Measurements from ENCODE around the gene TMEM8B. TPM values are rescaled to one million over a fixed set of nuclear protein-coding genes. Genes with fewer than 3 reads are reported as not detected.

The TMEM8B gene
- total and polyA plus RNA-seq, 10 of the 15 experiments (the other 5 are each of a cell fraction or from before 2014, with no cell fraction given): 0.19 to 7.6 (median 2.5) TPM

- BruUV-seq (replicated peaks): TSS peak; percentile 82
- no peaks in the 10 kb centered on the region for H3K9me3 ChIP-seq (replicated peaks; ENCODE audit: control insufficient read depth, insufficient read depth, low read length)
- DNase-seq (ENCODE audit: low read depth, low spot score): no peak
- H4K20me1 ChIP-seq (ENCODE audit: control insufficient read depth, insufficient read depth): no peaks in the 10 kb centered on the region
- H3K79me2 ChIP-seq (ENCODE audit: control insufficient read depth, insufficient read depth, low read length): peaks cover 3% of the 10 kb centered on the region
- 5% methylated on average over 29 of the region's 29 CpGs for WGBS (ENCODE audit: insufficient coverage, insufficient replicate concordance, low lambda C conversion rate, missing lambda C conversion rate)
- no peaks in the 10 kb centered on the region; a peak in 1 of 4 replicates for H3K27me3 ChIP-seq (replicated peaks in 1 of 2; ENCODE audit: control insufficient read depth in 2 of 2, insufficient read depth in 2 of 2, low read length in 1 of 2)
- SMC1A ChIA-PET (ENCODE audit: uncharacterized antibody, unreplicated experiment): interaction anchor here (0.8 to 3.9 kb wide), 12 partner anchors 13 to 168 kb away, joined by 3 to 26 read pairs (median 4); partner anchors contain the start of genes ARHGEF39, CCDC107, CREB3 and FAM221B
- peak overlapping the region; percentile 70 for H2AFZ ChIP-seq (ENCODE audit: control insufficient read depth, low read depth, low read length)
- RAD21 ChIA-PET (ENCODE audit: unreplicated experiment): interaction anchor here (0.6 to 1.9 kb wide), 13 partner anchors 12 to 182 kb away, joined by 3 to 9 read pairs (median 4); partner anchors contain the start of genes GBA2 and RGP1
- H3K4me3 ChIP-seq: peak overlapping the region; percentile 79
- H3K27ac ChIP-seq (ENCODE audit: control insufficient read depth, insufficient read depth): peak overlapping the region; percentile 75
- POLR2A ChIA-PET: interaction anchor here (0.6 to 2.5 kb wide), 21 partner anchors 8 to 197 kb away, joined by 3 to 10 read pairs (median 5); partner anchors contain the start of genes ARHGEF39, CCDC107, CREB3 and FAM221B
- intact Hi-C loops (cut with micrococcal nuclease; ENCODE audit: unreplicated experiment): loop anchor here (2.0 to 10.0 kb wide), 3 partner anchors 23 to 699 kb away; partner anchors contain the start of genes ATOSB, NPR2 and TESK1
- peaks cover 33% of the 10 kb centered on the region for H3K4me1 ChIP-seq (ENCODE audit: control insufficient read depth, insufficient read depth, low read length)
- peak; percentile 60 for ATAC-seq
- peaks cover 0 to 2% of the 10 kb centered on the region in 2 experiments; a peak in 1 of 4 replicates for H3K36me3 ChIP-seq (ENCODE audit: control insufficient read depth in 2 of 2, insufficient read depth in 2 of 2, low read length in 1 of 2)
- CTCF ChIA-PET: interaction anchor here (0.8 to 4.8 kb wide), 22 partner anchors 9 to 376 kb away, joined by 3 to 51 read pairs (median 6); partner anchors contain the start of genes CLTA, CREB3, FAM221B and GBA2
- H3K4me2 ChIP-seq (ENCODE audit: control insufficient read depth, insufficient read depth): peak overlapping the region; percentile 88
- no peak for FAIRE-seq
- H3K9ac ChIP-seq (ENCODE audit: control insufficient read depth, insufficient read depth, low read length): peak overlapping the region; percentile 82
- in situ Hi-C loops (cut with MboI): loop anchor here (10.0 kb wide), 1 partner anchor 709 kb away; the partner anchor contains the start of gene STOML2
- TF ChIP-seq LARP7 (IDR thresholded peaks at IDR 0.05) (peak; percentile 81; the same call in 1 of the 2 replicates), DPF2 (IDR thresholded peaks at IDR 0.05) (0 out of 2 replicates have a peak, but pooled peaks have one; percentile 78), CTCF (IDR thresholded peaks at IDR 0.05 in 2 of 3, conservative IDR thresholded peaks at IDR 0.05 in 1 of 3; ENCODE audit: control insufficient read depth in 2 of 3, extremely low read depth in 1 of 3, insufficient read depth in 1 of 3, low read depth in 3 of 3, low read length in 3 of 3) (peak; percentile 26 to 36 (median 35); a peak in 5 of 6 replicates), HDAC2 (IDR thresholded peaks at IDR 0.05) (0 out of 2 replicates have a peak, but pooled peaks have one; percentile 44), CREB1 (IDR thresholded peaks at IDR 0.05; ENCODE audit: low read depth) (peak; percentile 15), PML (IDR thresholded peaks at IDR 0.05; ENCODE audit: low read length) (no peak; the same call in 1 of the 2 replicates), ATF2 (IDR thresholded peaks at IDR 0.05; ENCODE audit: low read length) (0 out of 2 replicates have a peak, but pooled peaks have one; percentile 16), TCF7 (IDR thresholded peaks at IDR 0.05; ENCODE audit: borderline replicate concordance) (no peak), NR2F1 (conservative IDR thresholded peaks at IDR 0.05) (peak; percentile 86; the same call in 1 of the 2 replicates), CBFB (IDR thresholded peaks at IDR 0.05; ENCODE audit: low read depth) (no peak), ZNF207 (IDR thresholded peaks at IDR 0.05; ENCODE audit: borderline replicate concordance) (0 out of 2 replicates have a peak, but pooled peaks have one; percentile 47), SMARCA5 (IDR thresholded peaks at IDR 0.05) (0 out of 2 replicates have a peak, but pooled peaks have one; percentile 77), GABPA (IDR thresholded peaks at IDR 0.05; ENCODE audit: low read depth) (0 out of 2 replicates have a peak, but pooled peaks have one; percentile 2), MYB (IDR thresholded peaks at IDR 0.05; ENCODE audit: borderline replicate concordance, low read depth, low read length) (no peak), ZNF217 (IDR thresholded peaks at IDR 0.05) (peak; percentile 43; the same call in 1 of the 2 replicates), YBX1 (IDR thresholded peaks at IDR 0.05) (no peak), TBL1XR1 (IDR thresholded peaks at IDR 0.05; ENCODE audit: low read depth, low read length) (no peak), TCF12 (IDR thresholded peaks at IDR 0.05; ENCODE audit: low read depth, low read length) (peak; percentile 70), NR2C1 (IDR thresholded peaks at IDR 0.05) (peak; percentile 79), TCF3 (IDR thresholded peaks at IDR 0.05; ENCODE audit: borderline replicate concordance, insufficient read depth, low read depth, low read length) (peak; percentile 65; the same call in 1 of the 2 replicates), CHD1 (IDR thresholded peaks at IDR 0.05; ENCODE audit: low read depth, low read length) (no peak)
These were observed 14.8 kb upstream of the TMEM8B start for GRCh38 chr9:35814106-35814840.

All from GM12878 (cell line).